OCI-LY1 (cell line): Measurements from ENCODE around the gene CRBN.

ENCODE experiments used
- H2AFZ ChIP-seq: fragments of 200-600 bp; sonication (generic), shearing (Covaris generic); 2 replicates; pipeline ENCODE4 v1.6.0; 2014; ENCODE audit warnings: antibody characterized with exemption, mild to moderate bottlenecking, low read length
- H3F3A ChIP-seq: fragments of 200-600 bp; sonication (generic), shearing (Covaris generic); 2 replicates; pipeline ENCODE4 v1.6.0; 2014; ENCODE audit warnings: mild to moderate bottlenecking, antibody characterized with exemption, low read length, moderate library complexity; ENCODE audit not compliant: insufficient read depth
- H3K27ac ChIP-seq: fragments of 200-600 bp; sonication (generic); 2 replicates; pipeline ENCODE4 v1.5.1; 2014; ENCODE audit warnings: low read length, mixed run types, mild to moderate bottlenecking, low read depth; ENCODE audit not compliant: poor library complexity, severe bottlenecking
- H3K27me3 ChIP-seq: fragments of 200-600 bp; sonication (generic); 2 replicates; pipeline ENCODE4 v1.6.0; 2014; ENCODE audit warnings: antibody characterized with exemption, mild to moderate bottlenecking, low read length, moderate library complexity; ENCODE audit not compliant: insufficient read depth
- H3K36me3 ChIP-seq: fragments of 200-600 bp; sonication (generic); 2 replicates; pipeline ENCODE4 v1.6.1; 2014; ENCODE audit warnings: mild to moderate bottlenecking, antibody characterized with exemption, low read length, moderate library complexity, mixed read lengths; ENCODE audit not compliant: insufficient read depth
- H3K4me1 ChIP-seq: fragments of 200-600 bp; sonication (generic); 2 replicates; pipeline ENCODE4 v1.5.1; 2014; ENCODE audit warnings: mild to moderate bottlenecking, low read length, moderate library complexity; ENCODE audit not compliant: insufficient read depth, severe bottlenecking
- H3K4me2 ChIP-seq: fragments of 200-600 bp; sonication (generic), shearing (Covaris generic); 2 replicates; pipeline ENCODE4 v1.6.1; 2014; ENCODE audit warnings: low read length
- H3K4me3 ChIP-seq: fragments of 200-600 bp; sonication (generic); 2 replicates; pipeline ENCODE4 v1.5.1; 2014; ENCODE audit warnings: low read length, low read depth, mild to moderate bottlenecking, mixed read lengths; ENCODE audit not compliant: poor library complexity, severe bottlenecking
- H3K79me2 ChIP-seq: fragments of 200-600 bp; shearing (Covaris generic); 2 replicates; pipeline ENCODE4 v1.6.1; 2016; ENCODE audit warnings: mixed run types, low read length, mixed read lengths; ENCODE audit not compliant: insufficient read depth
- H3K9ac ChIP-seq: fragments of 200-600 bp; sonication (generic), shearing (Covaris generic); 2 replicates; pipeline ENCODE4 v1.6.1; 2014; ENCODE audit warnings: mild to moderate bottlenecking, low read length, mixed read lengths
- H3K9me2 ChIP-seq: fragments of 200-600 bp; sonication (generic), shearing (Covaris generic); 2 replicates; pipeline ENCODE4 v1.6.1; 2014; ENCODE audit warnings: low read depth, mild to moderate bottlenecking, low read length, mixed read lengths
- H3K9me3 ChIP-seq: fragments of 200-600 bp; shearing (Covaris generic); 2 replicates; pipeline ENCODE4 v1.6.1; 2014; ENCODE audit warnings: low read length, mixed read lengths
- H4K20me1 ChIP-seq: fragments of 200-600 bp; sonication (generic), shearing (Covaris generic); 2 replicates; pipeline ENCODE4 v1.6.0; 2016; ENCODE audit warnings: mild to moderate bottlenecking, low read length; ENCODE audit not compliant: insufficient read depth
- EZH2 ChIP-seq: fragments of 200-600 bp; sonication (generic), shearing (Covaris generic); IDR thresholded peaks from 2 replicates; pipeline ENCODE4 v1.8.0; 2017; ENCODE audit warnings: borderline replicate concordance, mixed run types, mild to moderate bottlenecking, antibody characterized with exemption, low read length, moderate library complexity, mixed read lengths
- TF ChIP-seq, protein P1 (sequence below): fragments of 200-600 bp; sonication (generic), shearing (Covaris generic); IDR thresholded peaks from 2 replicates; pipeline ENCODE4 v1.5.1; 2017; ENCODE audit warnings: mild to moderate bottlenecking, antibody characterized with exemption, low read length, moderate library complexity, mixed read lengths

The CRBN gene

DNA sequence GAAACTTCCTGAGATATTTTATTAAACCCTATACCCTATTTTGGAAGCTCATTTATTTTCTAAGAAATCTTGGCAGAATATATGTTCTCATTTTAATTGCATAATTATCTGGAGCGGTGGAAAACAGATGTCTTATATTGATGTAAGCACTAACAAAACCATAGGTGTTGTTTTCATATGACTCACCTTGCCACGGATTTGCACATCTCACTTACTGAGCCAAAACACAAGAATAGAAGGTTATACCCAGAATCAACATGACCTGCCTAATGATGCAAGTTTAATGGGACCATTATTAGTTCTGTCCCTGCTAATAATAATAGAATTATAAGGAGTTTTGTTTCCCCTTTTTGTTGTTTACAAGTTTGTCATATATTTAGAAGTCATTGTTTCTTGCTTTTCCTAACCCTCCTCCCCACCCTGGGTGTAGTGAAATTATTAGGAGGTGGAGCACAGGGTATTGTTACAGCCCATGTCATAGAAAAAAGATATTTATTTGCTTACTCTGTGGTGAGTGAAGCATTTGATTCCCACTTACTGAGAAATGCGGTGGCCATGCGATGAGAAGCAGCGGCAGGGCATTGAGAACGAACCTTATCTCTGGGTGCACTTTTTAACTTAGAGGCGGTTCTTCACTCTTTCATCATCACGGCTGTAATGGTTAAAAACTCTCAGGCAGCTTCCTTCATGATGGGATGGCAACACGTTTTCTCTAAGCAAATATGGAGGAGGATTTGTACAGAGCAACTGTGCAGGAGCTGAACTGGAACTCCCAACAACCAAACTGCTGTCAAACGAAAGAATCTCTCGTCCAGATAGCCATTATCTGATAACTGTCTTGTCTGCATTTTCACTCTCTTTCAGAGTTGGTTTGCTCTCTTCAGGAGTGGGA, 69.8 kb downstream of the CRBN start:
- no peaks in the 10 kb centered on the region for H3K27me3 ChIP-seq
- H3K4me3 ChIP-seq, result no peak overlapping the region
- H3K9me3 ChIP-seq, result no peaks in the 10 kb centered on the region
- no peak overlapping the region for H3K9ac ChIP-seq
- H2AFZ ChIP-seq, result no peak overlapping the region
- H4K20me1 ChIP-seq, result no peaks in the 10 kb centered on the region
- no peak overlapping the region for H3K27ac ChIP-seq
- H3K79me2 ChIP-seq, result no peaks in the 10 kb centered on the region
- H3K4me1 ChIP-seq, result no peaks in the 10 kb centered on the region
- H3K4me2 ChIP-seq, result no peak overlapping the region; the same call in 1 of the 2 replicates
- H3K9me2 ChIP-seq, result no peaks in the 10 kb centered on the region
- TF ChIP-seq, protein P1, sequence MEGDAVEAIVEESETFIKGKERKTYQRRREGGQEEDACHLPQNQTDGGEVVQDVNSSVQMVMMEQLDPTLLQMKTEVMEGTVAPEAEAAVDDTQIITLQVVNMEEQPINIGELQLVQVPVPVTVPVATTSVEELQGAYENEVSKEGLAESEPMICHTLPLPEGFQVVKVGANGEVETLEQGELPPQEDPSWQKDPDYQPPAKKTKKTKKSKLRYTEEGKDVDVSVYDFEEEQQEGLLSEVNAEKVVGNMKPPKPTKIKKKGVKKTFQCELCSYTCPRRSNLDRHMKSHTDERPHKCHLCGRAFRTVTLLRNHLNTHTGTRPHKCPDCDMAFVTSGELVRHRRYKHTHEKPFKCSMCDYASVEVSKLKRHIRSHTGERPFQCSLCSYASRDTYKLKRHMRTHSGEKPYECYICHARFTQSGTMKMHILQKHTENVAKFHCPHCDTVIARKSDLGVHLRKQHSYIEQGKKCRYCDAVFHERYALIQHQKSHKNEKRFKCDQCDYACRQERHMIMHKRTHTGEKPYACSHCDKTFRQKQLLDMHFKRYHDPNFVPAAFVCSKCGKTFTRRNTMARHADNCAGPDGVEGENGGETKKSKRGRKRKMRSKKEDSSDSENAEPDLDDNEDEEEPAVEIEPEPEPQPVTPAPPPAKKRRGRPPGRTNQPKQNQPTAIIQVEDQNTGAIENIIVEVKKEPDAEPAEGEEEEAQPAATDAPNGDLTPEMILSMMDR, result no peak
- TF ChIP-seq EZH2, result no peak
- no peaks in the 10 kb centered on the region for H3K36me3 ChIP-seq
- no peaks in the 10 kb centered on the region for H3F3A ChIP-seq

DNA sequence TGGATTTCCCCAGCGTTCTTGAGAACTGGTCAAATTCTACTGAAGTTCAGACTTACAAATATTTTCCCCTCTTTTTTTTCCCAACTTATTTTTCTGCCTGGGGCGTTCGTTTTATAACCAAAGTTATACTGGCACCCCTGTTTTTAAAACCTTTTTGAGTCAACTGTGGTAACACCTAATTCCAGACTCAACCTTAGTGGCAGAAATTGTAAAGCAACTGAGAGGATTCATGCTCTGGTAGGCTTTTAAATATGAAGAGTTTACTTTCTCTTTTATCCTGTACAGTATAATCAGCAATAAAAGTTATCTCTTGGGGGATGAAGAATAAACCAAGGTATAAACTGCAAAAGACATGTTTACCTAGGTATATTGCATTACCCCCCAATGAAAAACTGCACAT, 71.6 kb downstream of the CRBN start:
- Histone ChIP-seq H3K9ac (no peak overlapping the region), H4K20me1 (no peaks in the 10 kb centered on the region), H3K4me3 (no peak overlapping the region), H3F3A (no peaks in the 10 kb centered on the region), H3K79me2 (no peaks in the 10 kb centered on the region), H2AFZ (no peak overlapping the region), H3K4me1 (no peaks in the 10 kb centered on the region), H3K9me3 (no peaks in the 10 kb centered on the region), H3K36me3 (no peaks in the 10 kb centered on the region), H3K27me3 (no peaks in the 10 kb centered on the region), H3K9me2 (no peaks in the 10 kb centered on the region), H3K4me2 (no peak overlapping the region), H3K27ac (no peak overlapping the region)
- no peak for TF ChIP-seq EZH2
- TF ChIP-seq, protein P1, result no peak

DNA sequence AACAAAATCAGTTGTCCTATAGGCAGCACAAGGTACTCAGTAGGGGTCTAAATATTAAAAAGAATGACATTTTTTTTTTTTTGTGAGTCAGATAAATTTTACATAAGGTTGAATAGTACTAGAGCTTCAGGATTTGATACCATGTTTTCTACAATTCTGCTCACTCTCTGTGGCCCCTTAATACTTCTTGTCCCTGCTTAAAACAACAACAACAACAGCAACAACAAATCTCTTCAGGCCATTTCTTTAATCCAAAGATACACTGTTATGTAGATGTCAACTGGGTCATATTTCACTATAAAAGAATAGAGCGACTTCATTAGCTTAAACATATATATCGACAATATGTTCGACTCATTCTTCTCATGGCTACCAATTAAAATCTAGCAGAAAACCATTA, 72.3 kb downstream of the CRBN start:
- Histone ChIP-seq H3K79me2 (no peaks in the 10 kb centered on the region), H3K36me3 (no peaks in the 10 kb centered on the region), H3K4me1 (no peaks in the 10 kb centered on the region), H3K9ac (no peak overlapping the region), H3K27me3 (no peaks in the 10 kb centered on the region), H3K9me3 (no peaks in the 10 kb centered on the region), H2AFZ (no peak overlapping the region), H3K9me2 (no peaks in the 10 kb centered on the region), H3K4me3 (no peak overlapping the region), H3K27ac (no peak overlapping the region), H3F3A (no peaks in the 10 kb centered on the region), H4K20me1 (no peaks in the 10 kb centered on the region), H3K4me2 (no peak overlapping the region)
- TF ChIP-seq, protein P1, result no peak
- TF ChIP-seq EZH2, result no peak
